NOMO-1 (cell line): ENCODE data around the gene RNU6-1.
A peak's percentile ranks its signal among the peaks of the same experiment; 100 is the strongest.

Experiments
- DNase-seq, 2 experiments: peaks; one replicate each; lab custom pipeline; 2025; ENCODE audit not compliant: unreplicated experiment in 2 of 2; lab: John Stamatoyannopoulos, UW

RNU6-1 gene

DNA sequence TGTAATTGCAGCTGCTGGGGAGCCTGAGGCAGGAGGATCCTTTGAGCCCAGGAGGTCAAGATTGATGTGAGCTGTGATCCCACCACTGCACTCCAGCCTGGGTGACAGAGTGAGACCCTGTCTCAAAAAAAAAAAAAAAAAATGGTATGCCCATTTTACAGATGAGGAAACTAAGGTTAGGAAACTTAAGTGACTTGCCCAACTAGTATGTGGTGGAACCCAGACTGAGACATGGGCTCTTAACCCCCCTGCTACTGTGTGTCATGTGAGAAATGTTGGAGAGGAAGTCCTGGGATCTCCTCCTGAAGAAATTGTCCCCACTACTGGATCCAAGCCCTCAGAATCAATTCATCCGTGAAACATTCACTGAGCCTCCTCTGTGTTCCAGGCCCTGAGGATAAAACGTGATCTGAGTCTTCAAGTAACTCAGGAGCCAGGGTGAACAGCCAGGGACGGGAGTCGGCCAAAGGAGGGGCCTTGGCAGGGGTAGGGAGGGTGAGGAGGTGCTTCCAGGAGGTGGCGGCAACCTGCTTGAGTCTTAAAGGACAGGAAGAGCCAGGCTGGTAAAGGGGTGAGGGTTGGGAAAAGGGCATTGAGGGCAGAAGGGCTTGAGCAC, 19.6 kb upstream of the RNU6-1 start:
- DNase-seq = no peak

DNA sequence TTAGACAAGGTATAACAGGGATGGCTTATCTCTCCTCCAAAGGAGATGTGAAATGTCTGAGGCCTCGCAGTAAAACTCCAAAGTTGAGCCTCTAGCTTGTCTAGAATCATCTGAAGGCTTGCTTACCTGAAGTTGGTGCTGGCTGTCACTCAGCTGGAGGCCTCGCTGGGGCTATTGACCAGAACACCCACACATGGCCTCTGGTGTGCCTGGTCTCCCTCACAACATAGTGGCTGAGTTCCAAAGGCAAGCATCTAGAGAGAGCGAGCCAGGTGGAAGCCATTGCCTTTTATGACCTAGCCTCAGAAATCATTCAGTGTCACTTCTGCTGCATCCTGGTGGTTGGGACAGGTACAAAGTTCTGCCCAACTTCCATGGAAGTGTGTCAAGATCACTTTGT, 17.4 kb upstream of the RNU6-1 start:
- DNase-seq = no peak

DNA sequence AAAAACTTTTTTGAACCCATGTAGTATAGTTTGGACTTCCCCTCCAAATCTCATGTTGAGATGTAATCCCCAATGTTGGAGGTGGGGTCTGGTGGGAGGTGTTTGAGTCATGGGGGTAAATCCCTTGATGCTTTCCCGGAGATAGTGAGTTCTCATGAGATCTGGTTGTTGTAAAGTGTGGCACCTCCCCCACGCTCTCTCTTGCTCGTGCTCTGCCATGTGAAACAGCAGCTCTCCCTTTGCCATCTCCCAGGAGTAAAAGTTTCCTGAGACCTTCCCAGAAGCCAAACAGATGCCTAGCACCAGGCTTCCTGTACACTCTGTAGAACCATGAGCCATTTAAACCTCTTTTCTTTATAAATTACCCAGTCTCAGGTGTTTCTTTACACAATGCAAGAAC, 16.0 kb upstream of the RNU6-1 start:
- DNase-seq = no peak

DNA sequence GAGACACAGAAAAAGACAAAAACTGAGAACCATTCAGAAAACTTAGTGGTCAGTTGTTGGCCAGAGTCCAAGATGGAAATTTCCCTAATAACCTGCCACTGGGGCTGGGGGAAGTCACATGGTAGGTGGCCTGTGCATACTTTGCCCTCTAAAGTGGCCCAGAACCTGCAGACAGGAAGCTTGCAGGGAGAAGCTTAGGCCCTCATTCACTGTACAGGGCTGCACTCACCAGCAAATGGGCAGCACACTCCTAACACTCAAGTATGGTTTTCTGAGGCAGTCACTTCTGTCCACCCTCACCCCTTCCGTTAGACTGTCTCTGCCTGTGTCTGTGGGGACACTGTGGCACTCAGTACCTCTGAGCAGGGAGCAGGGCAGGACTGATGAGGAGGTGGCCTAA, 14.5 kb upstream of the RNU6-1 start:
- no peak for DNase-seq

DNA sequence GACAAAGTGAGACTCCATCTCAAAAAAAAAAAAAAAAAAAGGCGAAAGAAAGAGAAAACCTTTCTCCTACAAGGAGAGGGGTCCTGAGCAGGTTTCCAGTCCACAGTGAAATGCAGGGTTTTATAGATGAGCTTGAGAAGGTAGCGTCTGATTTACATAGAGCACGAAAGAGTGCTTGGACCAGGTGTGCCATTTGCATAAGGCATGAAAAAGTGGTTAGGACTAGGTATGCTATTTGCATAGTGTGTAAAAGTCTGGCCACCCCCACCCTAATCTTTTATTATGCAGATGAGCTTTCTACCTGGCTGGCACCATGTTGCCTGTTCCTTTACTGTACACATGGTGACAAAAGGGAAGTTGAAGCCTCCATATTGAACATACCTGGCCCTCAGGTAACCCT, 13.6 kb upstream of the RNU6-1 start:
- DNase-seq = no peak

DNA sequence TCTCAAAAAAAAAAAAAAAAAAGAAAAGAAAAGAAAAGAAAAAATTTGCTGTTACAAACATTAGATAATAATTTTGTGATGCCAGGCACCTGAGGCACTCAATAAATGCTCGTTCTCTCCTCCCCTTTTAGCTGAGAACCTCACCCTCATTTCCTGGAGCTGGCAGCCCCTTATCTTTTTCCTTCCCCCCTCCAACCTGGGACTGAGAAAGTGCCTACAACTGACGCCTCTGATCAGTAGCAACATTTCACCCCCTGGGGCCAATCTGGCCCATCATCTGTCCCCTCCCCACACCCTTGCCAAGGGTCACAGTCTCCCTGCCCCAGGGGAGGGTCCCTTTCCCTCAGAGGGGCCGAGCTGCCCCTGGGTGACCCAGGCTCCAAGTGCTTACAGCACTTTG, 12.6 kb upstream of the RNU6-1 start:
- no peak for DNase-seq

DNA sequence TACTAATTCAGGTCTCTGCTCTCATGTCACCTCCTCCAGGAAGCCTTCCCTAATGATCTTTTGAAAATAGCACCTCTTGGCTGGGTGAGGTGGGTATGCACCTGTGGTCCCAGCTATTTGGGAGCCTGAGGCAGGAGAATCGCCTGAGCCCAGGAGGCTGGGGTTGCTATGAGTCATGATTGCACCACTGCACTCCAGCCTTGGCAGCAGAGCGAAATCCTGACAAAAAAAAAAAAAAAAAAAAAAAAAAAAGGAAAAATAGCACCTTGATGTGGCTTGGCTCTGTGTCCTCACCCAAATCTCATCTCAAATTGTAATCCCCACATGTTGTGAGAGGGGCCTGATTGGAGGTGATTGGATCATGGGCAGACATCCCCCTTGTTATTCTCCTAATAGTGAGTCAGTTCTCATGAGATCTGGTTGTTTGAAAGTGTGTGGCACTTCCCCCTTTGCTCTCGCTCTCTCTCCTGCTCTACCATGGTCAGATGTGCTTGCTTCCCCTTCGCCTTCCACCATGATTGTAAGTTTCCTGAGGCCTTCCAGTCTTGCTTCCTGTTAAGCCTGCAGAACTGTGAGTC, 11.2 kb upstream of the RNU6-1 start:
- peak; percentile 53 to 85 for DNase-seq

DNA sequence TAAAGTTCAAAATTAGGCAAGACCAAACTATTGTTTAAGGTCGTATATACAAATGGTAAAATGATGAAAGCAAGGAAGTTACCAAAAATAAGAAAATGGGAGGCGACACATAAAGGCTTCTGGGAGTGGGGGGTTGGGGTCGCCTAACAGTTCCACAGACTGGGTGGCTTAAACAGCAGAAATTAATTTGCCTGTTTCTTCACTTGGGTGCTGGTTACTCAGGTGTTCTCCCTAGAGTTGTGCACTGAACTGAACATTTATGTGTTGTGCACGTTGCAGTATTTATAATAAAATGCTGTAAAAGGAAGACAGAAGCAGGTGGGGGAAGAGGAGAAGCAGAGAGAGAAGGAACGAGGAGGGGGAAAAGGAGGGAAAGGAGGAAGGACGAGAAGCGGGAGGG, 10.5 kb upstream of the RNU6-1 start:
- no peak for DNase-seq

DNA sequence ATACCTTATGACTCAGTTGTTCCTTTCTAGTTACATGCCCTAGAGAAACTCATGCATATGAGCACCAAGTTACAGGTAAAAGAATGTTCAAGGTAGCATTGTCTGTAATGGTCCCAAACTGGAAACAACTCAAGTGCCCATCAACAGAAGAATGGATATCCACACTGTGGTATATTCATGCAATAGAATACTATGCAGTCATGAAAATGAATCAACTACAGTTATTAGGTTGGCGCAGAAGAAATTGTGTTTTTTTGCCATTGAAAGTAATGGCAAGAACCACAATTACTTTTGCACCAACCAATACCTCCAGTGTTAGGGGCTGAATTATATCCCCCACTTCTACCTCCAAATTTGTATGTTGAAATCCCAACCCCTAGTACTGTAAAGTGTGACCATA, 9.7 kb upstream of the RNU6-1 start:
- no peak for DNase-seq

DNA sequence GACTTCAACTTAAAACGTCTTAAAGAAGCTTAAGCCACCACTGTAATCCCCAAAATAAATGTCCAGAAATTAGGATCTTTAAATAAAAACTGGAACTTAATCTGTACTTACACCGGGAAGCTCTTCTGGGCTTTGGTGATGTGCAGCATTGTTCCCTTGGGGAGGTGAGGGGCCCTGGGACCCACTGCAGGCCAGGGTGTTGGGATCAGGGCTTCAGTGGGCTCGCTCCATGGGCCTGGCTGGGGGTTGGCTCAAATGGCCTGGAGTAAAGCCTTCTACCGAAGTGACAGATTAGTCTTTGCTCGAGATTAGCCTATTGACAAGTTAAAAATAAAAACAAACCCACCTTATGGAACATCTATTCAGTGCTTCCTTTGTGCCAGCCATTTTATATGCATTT, 6.1 kb upstream of the RNU6-1 start:
- DNase-seq = no peak

DNA sequence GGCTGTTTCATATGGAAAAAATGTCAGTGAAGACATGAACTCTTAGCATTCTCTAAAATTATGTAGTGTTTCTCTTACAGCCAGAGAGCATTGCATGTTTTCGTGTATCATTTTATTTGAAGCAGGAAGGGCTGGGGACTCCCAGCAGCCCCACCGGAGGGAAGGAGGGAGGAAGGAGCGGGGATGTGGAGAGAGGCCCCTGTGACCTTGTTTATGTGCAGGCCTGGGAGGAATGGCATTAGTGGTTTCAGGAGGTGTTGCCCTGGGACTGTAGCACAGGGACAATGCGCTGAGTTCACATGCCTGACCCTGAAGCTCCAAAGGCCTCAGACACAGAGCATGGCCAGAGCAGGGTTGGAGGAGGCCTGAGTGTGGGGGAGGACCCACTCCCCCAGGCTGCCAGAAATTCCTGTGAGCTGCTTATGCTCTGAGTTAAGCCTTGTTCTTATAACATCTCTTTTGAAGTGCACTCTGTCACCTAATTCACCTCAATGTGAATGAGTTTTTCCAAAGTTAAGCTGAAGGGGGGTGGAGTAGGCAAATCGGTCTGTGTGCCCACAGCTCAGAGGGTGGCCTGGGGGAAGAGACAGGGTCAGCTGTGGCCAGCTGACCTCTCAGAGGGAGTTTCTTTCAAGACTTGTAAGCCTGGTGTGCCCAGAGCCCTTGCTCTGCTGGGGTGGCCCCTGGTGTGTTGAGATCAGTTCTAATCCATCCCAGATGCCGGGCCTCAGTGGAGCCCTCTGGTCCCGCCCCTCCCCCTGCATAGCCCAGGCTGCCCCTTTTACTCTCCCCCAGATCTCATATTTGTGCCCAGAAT, 3.9 kb upstream of the RNU6-1 start:
- no peak for DNase-seq

DNA sequence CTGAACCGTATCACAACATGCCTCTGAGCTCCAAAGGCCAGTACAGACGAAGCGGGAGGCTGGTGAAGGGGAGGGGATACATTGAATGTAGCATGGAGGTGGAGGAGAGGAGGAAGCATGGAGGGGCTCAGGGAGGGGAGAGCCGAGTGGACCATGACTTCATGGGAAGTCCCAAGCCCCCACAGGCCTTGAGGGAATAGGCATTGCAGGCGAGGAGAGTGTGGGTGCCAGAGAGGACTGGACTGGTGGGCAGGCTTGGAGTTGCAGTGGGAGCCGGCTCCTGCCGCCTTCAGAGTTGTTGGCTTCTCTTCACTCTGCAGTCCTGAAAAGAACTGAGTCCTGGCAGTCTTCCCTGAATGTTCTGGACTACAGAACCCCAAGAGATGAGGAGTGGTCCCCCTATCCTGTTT, 3.3 kb upstream of the RNU6-1 start:
- no peak for DNase-seq

DNA sequence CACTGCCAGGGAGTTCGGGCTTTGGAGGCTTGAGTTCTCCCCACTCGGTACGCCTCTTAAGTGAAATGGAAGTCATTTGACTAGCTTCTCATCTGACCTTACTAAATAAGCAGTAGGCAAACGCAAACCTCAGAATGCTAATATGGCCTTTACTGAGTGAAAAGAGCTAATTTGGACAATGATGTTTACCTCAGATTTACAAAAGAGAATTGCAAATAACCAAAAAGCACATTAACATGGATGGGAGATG, 1.6 kb upstream of the RNU6-1 start:
- DNase-seq = no peak

DNA sequence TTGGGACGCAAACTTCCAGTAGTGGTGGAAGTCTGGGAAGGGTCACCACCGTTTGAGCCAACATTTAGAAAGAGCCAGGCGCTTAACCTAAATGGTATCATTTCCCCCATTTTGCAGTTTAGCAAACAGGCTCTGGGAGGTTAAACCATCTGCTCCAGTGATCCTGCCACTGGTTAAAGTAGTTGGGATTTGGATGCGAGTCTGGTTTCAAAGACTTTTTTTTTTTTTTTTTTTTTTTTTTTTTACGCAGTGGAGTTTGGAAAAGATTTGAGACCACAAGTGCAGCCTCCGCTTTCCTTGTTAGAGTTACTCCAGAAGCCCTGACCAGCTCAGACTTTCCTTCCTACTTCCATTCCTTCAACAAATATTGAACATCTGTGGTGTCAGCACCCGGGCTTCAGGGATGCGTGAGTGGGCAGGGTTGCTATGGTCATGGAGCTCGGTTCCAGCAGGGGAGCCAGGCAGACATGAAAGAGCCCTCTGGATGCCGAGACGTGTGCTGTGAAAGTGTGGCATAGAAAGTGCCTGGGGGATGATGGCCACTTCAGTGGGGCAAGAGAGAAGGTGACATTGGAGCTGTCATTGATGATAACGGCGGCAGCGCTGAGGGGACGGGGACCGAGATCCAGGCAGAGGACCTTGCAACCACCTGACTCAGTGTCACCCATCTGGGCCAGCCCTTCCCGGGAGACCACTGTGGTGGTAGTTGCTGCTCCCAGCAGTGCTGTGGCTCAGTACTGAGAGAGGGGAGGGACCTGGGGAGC, 1.1 kb upstream of the RNU6-1 start:
- peak in 1 of 2 experiments; percentile 33 for DNase-seq

DNA sequence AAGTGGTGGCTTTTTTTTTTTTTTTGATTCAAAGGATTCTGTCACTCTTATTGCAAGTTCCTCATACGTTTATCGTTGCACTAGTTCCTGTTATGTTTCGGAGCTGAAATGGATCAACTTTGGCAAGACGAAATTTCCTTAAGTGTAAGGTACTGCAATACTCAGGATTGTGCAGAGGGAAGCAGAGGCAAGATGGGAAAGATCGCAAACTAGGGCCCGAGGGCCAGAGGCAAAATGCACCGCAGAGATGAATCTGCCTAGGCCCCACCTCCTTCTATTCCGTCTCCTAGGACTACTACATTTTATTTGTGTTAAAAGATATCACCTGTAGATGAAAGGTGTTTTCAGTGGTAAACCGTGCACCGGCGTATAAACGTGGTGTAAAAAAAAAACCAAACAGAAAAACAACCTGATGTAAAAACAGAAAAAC, 331 bp downstream of the RNU6-1 start:
- DNase-seq = peak; percentile 44 to 78

DNA sequence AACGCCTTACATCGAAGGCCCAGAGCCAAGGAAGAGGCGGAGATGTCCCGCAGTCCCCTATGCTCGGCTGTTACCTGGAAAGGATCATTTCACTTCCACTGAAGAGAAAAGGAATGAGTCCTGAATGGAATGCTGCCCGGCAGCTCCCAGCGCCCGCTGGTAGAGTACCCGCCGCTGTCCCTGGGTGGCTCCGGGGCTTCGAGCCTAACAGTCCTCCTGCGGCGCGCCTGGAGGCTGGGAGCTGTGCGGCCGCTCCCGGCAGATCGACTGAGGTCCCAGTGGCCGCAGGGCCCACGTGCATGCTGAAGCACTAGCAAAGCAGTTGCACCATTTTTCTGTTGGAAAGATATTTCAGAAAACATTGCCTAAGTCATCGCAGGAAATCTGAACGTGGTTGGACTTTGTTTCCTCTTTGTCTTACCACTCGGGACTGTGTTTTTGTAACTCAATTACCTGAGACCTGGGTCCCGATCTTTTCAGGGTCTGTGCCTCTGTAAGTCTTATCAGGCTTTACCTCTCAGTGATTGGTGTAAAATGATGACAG, 984 bp downstream of the RNU6-1 start:
- peak in 1 of 2 experiments; percentile 52 for DNase-seq

DNA sequence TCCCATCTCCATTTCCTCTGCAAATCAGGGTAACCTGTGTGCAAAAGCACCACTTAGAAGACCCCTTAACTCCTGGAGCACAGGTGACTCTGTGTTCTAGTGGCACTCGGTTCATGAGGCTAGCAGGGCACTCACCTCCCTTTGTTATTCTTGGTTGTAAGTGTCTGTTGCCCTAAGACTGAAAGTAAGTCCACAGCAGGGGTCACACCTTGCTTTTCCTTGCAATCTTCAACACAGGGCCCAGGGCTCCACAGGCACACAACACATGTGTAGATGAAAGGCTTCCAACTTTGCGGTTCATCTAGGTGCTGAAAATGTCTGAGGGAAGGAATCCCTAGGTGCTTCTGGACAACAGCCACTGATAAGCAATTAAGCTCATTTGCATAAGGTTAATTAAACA, 2.9 kb downstream of the RNU6-1 start:
- no peak for DNase-seq

DNA sequence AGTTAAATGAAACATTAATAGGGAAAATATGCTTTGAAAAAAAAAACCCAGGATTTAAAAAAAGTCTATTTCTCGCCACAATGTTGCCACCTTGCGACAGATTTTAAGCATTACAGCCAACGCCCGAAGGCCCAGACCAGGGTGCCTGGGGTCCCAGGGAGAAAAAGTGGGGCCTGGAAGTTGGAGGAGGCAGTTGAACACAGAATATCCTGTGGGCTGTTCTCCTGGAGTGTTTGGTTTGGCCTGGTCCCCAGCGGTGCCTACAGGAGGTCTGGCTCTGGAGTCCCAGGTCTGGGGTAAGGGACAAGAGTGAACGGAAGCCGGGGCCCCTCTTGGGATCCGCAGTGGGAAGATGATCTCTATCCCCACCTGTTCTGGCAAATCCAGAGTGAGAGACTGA, 3.4 kb downstream of the RNU6-1 start:
- peak; percentile 37 to 43 for DNase-seq

DNA sequence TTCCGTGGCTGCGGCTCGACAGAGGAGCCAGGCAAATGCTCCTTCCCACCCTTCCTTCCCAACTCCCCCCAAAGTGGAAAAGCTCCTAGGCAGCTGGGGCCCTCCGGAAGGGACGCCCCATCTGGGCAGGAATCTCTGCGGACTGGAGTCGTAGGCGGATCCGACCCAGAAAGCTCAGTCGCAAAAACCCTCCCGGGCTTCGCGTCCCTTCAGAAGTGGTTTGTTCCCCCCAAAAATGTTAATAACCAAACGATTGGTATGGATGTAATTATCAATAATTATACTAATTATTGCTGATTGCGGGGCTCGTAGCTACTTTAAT, 3.8 kb downstream of the RNU6-1 start:
- DNase-seq = no peak

DNA sequence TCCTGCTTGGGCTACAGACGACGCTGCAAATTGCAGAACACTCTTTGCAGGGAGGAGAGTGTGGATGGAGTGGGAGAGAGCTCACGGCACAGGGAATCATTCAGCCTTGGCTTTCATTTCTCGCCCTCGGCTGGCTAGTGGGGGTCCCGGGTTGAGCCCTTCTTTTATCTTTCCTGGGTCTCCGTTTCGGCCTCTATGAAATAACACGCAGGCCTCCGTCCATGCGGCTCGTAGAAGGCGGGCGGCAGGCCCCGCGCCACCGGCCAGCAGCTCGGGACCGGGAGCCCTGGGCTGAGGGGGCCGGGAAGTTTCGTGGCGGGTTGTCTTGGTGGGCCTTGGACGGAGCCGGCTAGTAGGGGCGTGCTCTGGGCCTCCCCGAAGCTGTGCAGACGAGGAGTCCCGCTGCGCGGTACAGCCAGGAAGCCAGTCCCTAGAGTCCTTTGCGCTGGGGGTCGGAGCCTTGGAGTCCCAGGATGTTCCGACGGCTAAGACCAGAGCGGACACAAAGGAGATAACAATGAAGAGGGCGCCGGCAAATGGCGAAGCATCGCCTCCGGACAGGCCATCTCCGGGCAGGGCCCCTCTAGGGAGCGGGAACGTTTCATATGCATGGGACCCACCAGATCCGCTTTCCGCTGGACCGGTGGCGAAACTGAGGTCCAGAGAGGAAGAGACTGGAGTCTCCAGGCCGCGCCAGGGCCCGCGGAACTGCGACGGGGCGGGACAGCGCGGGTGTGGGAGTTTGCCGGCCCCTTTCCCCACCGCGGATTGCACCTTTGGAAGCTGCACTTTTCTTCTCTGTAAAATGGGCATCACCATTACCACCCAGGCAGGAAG, 4.3 kb downstream of the RNU6-1 start:
- DNase-seq = no peak
